ENCODE measurements around the gene NAALADL2. TPM values are rescaled to one million over a fixed set of nuclear protein-coding genes. Genes with fewer than 3 reads are reported as not detected.

NAALADL2 gene
- total RNA-seq, 1 donor = 13.4 TPM

DNA sequence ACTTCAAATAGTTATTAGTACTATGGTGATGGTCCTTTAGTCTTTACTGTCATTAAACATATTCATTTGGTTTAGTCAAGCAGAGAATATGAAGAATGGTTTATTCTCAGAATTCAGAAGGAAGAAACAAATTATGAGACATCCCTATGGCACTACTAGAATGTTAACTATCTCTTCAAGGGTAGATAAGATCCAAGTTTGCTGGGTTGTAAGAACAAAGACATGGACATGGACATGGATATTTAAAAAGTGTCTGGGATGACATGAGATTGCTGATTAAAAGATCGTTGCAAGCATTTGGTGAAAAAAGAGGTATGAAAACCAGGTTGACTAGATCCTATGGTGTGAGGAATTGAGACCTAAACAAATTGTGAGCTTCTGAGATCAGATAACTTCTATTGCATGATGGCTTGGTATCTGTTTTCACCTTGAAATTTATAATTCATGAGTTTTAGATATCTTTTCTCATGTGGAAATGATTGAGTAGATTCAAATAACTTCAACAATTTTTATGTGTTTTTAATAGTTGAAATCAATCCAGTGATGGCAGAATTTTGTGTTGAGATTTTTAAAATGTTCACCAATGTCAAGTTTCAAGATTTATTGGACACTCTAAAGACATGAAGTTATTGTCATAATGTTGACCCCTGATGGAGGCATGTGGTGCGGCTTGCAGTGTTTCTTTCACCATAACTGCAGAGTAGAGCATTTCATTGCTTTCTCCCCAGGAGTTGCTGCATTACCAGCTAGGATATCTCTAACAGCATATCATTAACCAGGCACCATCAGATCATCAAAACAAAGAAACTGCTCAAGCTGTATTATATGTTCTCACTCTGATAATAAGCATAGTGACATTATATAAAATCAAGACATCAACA lies 72.6 kb downstream of the NAALADL2 start:
- no peak for DNase-seq (ENCODE audit: low read depth)
- TF ChIP-seq, protein P1, sequence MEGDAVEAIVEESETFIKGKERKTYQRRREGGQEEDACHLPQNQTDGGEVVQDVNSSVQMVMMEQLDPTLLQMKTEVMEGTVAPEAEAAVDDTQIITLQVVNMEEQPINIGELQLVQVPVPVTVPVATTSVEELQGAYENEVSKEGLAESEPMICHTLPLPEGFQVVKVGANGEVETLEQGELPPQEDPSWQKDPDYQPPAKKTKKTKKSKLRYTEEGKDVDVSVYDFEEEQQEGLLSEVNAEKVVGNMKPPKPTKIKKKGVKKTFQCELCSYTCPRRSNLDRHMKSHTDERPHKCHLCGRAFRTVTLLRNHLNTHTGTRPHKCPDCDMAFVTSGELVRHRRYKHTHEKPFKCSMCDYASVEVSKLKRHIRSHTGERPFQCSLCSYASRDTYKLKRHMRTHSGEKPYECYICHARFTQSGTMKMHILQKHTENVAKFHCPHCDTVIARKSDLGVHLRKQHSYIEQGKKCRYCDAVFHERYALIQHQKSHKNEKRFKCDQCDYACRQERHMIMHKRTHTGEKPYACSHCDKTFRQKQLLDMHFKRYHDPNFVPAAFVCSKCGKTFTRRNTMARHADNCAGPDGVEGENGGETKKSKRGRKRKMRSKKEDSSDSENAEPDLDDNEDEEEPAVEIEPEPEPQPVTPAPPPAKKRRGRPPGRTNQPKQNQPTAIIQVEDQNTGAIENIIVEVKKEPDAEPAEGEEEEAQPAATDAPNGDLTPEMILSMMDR (IDR thresholded peaks at IDR 0.05; ENCODE audit: insufficient read depth, low read depth, low read length) = no peak

DNA sequence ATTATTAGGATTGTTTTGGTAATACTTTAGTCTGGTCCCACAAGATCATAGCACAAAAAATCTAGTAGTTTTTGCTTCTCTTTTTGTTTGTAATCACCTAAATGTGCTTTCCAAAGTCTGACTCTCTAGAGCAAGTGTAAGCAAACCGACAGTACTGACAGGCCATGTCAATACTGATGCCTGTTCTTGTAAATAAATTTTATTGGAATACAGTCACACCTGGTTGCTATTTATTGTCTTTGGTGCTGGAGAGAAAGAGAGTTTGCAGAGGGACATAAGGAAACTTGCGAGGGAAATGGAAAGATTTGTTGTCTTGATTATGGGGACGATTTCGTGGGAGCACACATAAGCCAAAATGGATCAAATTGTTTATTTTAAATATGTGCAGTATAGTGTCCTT lies 77.5 kb downstream of the NAALADL2 start:
- TF ChIP-seq, protein P1 (IDR thresholded peaks at IDR 0.05; ENCODE audit: insufficient read depth, low read depth, low read length) = no peak
- no peak for DNase-seq (ENCODE audit: low read depth)

More for the DNA sequence above, 72.6 kb downstream of the NAALADL2 start:
- no peak overlapping the region for H3K4me3 ChIP-seq (ENCODE audit: low read depth, low read length)

DNA sequence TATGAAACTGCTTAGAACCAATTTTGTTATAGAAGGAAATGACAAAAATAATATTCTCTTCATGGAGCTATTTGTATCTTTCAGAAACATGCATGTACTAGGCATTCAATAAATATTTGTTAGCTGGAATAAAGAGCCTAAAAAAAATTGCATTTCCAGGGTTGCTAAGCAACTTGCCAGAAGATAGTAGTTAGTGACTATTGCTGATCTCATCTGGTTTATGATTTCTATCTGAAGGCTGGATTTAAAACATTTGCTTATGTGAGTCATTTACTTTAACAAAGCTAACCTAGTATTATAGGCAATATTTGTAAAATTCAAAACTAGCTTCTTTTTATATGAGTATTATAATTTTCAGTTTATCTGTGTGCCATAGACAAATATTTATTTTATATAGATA lies 78.3 kb downstream of the NAALADL2 start:
- H3K4me3 ChIP-seq (ENCODE audit: low read depth, low read length) = no peak overlapping the region
- peak; percentile 52 for DNase-seq (ENCODE audit: low read depth)
- TF ChIP-seq, protein P1 (IDR thresholded peaks at IDR 0.05; ENCODE audit: insufficient read depth, low read depth, low read length) = no peak

More for the DNA sequence above, 77.5 kb downstream of the NAALADL2 start:
- no peak overlapping the region for H3K4me3 ChIP-seq (ENCODE audit: low read depth, low read length)

DNA sequence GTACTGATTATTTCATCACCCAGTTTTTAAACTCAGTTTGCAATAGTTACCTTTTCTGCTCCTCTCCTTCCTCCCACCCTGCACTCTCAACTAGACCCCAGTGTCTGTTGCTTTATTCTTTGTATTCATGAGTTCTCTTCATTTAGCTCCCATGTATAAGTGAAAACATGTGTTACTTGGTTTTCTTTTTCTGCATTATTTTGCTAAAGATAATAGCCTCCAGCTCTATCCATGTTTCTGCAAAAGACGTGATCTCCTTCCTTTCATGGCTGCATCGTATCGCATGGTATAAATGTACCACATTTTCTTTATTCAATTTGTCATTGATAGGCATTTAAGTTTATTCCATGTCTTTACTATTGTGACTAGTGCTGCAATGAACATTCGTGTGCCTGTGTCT lies 79.0 kb downstream of the NAALADL2 start:
- H3K4me3 ChIP-seq (ENCODE audit: low read depth, low read length) = no peak overlapping the region
- TF ChIP-seq, protein P1 (IDR thresholded peaks at IDR 0.05; ENCODE audit: insufficient read depth, low read depth, low read length) = no peak
- DNase-seq (ENCODE audit: low read depth) = no peak

DNA sequence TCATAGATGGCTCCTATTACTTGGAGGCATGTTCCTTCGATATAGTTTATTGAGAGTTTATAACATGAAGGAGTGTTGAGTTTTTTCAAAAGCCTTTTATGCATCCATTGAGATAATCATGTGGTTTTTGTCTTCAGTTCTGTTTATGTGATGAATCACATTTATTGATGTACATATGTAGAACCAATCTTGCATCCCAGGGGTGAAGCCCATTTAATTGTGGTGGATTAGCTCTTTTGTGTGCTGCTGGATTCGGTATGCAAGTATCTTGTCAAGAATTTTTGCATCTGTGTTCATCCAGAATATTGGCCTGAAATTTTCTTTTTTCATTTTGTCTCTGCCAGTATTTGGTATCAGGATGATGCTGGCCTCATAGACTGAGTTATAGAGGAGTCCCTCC lies 81.0 kb downstream of the NAALADL2 start:
- TF ChIP-seq, protein P1 (IDR thresholded peaks at IDR 0.05; ENCODE audit: insufficient read depth, low read depth, low read length) = no peak
- no peak for DNase-seq (ENCODE audit: low read depth)
- H3K4me3 ChIP-seq (ENCODE audit: low read depth, low read length) = no peak overlapping the region

DNA sequence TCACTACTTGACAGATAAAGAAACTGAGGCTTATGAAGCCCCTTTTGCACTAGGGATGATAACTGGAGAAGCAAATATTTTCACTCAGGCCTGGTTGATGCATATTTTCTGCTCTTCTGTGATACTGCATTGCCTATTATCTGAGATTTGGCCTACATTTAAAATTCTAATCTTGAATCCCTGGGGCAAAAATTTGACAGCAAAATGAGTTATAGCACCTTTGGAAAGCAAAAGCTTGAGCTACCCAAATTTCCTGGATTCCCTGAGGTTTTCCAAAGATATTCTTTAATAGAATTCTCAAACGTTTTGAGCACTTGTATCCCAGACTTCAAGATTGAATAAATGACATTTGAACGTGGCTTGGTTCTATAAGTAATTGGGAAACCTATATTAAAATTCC lies 86.1 kb downstream of the NAALADL2 start:
- TF ChIP-seq, protein P1 (IDR thresholded peaks at IDR 0.05; ENCODE audit: insufficient read depth, low read depth, low read length) = no peak
- no peak overlapping the region for H3K4me3 ChIP-seq (ENCODE audit: low read depth, low read length)
- no peak for DNase-seq (ENCODE audit: low read depth)

Measured in fibroblast of villous mesenchyme (primary cell).